Measurements from ENCODE around the gene ENO4.

Gene ENO4

DNA sequence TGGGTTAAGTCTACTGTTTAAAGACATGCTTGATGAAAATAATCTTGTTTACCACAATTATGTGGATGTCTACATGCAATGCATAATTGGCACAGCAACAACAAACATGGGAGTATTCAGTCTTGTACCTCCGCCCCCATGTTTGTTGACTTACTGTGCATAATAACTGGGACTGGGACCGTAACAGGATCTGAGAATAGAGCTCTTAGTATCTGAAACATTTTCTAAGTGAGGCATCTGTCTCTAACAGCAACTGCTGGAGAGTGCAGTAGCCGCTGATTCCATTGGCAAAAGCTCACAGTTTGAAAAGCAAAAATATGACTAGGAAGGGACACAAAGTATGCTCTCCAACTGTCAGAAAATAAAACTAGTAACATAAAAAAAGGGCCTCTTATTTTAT lies 61.6 kb downstream of the ENO4 start:
- no peaks in the 10 kb centered on the region for H3K36me3 ChIP-seq (ENCODE audit: low read length)
- H3K4me2 ChIP-seq (ENCODE audit: low read depth, low read length, poor library complexity, severe bottlenecking), result no peak overlapping the region
- TF ChIP-seq EZH2phosphoT487 (conservative IDR thresholded peaks at IDR 0.05; ENCODE audit: low read length), result no peak
- TF ChIP-seq, protein P1, sequence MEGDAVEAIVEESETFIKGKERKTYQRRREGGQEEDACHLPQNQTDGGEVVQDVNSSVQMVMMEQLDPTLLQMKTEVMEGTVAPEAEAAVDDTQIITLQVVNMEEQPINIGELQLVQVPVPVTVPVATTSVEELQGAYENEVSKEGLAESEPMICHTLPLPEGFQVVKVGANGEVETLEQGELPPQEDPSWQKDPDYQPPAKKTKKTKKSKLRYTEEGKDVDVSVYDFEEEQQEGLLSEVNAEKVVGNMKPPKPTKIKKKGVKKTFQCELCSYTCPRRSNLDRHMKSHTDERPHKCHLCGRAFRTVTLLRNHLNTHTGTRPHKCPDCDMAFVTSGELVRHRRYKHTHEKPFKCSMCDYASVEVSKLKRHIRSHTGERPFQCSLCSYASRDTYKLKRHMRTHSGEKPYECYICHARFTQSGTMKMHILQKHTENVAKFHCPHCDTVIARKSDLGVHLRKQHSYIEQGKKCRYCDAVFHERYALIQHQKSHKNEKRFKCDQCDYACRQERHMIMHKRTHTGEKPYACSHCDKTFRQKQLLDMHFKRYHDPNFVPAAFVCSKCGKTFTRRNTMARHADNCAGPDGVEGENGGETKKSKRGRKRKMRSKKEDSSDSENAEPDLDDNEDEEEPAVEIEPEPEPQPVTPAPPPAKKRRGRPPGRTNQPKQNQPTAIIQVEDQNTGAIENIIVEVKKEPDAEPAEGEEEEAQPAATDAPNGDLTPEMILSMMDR (IDR thresholded peaks at IDR 0.05; ENCODE audit: insufficient read depth, low read length, poor library complexity, severe bottlenecking), result no peak
- no peaks in the 10 kb centered on the region for H3K9me2 ChIP-seq (replicated peaks; ENCODE audit: insufficient read depth, low read length)
- H3K9me3 ChIP-seq (ENCODE audit: insufficient read depth, low read length), result no peaks in the 10 kb centered on the region
- no peak overlapping the region for H2AFZ ChIP-seq (ENCODE audit: low read depth, low read length, severe bottlenecking)
- H3F3A ChIP-seq (ENCODE audit: insufficient read depth), result no peaks in the 10 kb centered on the region
- no peaks in the 10 kb centered on the region for H3K79me2 ChIP-seq (ENCODE audit: insufficient read depth, low read length)
- no peaks in the 10 kb centered on the region for H4K20me1 ChIP-seq (ENCODE audit: low read depth, low read length)
- no peaks in the 10 kb centered on the region for H3K27me3 ChIP-seq (ENCODE audit: low read length)
- no peak overlapping the region for H3K9ac ChIP-seq (ENCODE audit: low read length)
- no peak overlapping the region for H3K27ac ChIP-seq (ENCODE audit: low read depth, low read length)
- no peak overlapping the region for H3K4me3 ChIP-seq (ENCODE audit: insufficient read depth, low read length, poor library complexity, severe bottlenecking)

DNA sequence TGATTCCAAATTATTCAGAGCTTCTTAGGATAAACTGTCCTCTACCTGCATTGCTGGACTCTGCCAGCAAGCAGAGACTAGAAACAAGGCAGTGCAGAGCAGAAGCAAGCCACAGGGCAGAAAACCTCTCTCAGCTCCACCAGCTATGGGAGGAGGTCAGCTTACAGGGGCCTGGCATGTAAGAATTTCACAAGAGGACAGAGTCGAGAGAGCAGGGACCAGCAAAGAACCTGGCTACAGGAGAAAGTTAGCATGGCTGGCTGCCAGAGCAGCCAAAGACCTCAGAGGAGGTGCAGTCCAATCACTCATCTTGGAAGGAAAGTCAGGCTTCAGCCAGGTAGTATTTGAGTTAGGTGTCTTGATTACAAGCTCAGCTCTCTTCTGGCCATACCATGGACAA lies 62.9 kb downstream of the ENO4 start:
- H3F3A ChIP-seq (ENCODE audit: insufficient read depth), result no peaks in the 10 kb centered on the region
- no peak overlapping the region for H3K4me3 ChIP-seq (ENCODE audit: insufficient read depth, low read length, poor library complexity, severe bottlenecking)
- H3K9me2 ChIP-seq (replicated peaks; ENCODE audit: insufficient read depth, low read length), result no peaks in the 10 kb centered on the region
- no peak for TF ChIP-seq EZH2phosphoT487 (conservative IDR thresholded peaks at IDR 0.05; ENCODE audit: low read length)
- TF ChIP-seq, protein P1 (IDR thresholded peaks at IDR 0.05; ENCODE audit: insufficient read depth, low read length, poor library complexity, severe bottlenecking), result no peak
- no peaks in the 10 kb centered on the region for H3K27me3 ChIP-seq (ENCODE audit: low read length)
- no peak overlapping the region for H2AFZ ChIP-seq (ENCODE audit: low read depth, low read length, severe bottlenecking)
- H3K9ac ChIP-seq (ENCODE audit: low read length), result no peak overlapping the region
- H4K20me1 ChIP-seq (ENCODE audit: low read depth, low read length), result no peaks in the 10 kb centered on the region
- no peaks in the 10 kb centered on the region for H3K36me3 ChIP-seq (ENCODE audit: low read length)
- no peak overlapping the region for H3K27ac ChIP-seq (ENCODE audit: low read depth, low read length)
- H3K79me2 ChIP-seq (ENCODE audit: insufficient read depth, low read length), result no peaks in the 10 kb centered on the region
- no peaks in the 10 kb centered on the region for H3K9me3 ChIP-seq (ENCODE audit: insufficient read depth, low read length)
- H3K4me2 ChIP-seq (ENCODE audit: low read depth, low read length, poor library complexity, severe bottlenecking), result no peak overlapping the region

DNA sequence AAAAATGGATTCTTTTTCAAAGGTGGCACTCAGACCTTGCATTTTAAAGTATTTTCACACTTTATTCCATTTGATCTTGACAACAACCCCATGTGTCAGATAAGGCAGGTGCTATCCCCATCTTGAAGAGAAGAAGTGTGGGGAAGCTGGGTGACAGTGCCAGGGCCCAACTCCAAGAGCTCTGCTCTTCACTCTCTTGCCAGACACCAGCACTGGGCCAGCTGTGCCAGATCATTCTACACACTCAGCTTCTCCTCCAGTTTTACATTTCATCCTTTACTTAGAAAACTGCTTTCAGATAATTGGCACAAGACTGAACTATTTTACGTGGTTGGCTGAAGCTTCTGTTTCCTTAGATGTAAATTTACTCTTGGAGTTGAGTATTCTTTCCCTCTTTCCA lies 64.4 kb downstream of the ENO4 start:
- TF ChIP-seq, protein P1 (IDR thresholded peaks at IDR 0.05; ENCODE audit: insufficient read depth, low read length, poor library complexity, severe bottlenecking), result no peak
- TF ChIP-seq EZH2phosphoT487 (conservative IDR thresholded peaks at IDR 0.05; ENCODE audit: low read length), result no peak
- Histone ChIP-seq H3K79me2 (ENCODE audit: insufficient read depth, low read length) (no peaks in the 10 kb centered on the region), H3K9me2 (replicated peaks; ENCODE audit: insufficient read depth, low read length) (no peaks in the 10 kb centered on the region), H3K4me3 (ENCODE audit: insufficient read depth, low read length, poor library complexity, severe bottlenecking) (no peak overlapping the region), H4K20me1 (ENCODE audit: low read depth, low read length) (no peaks in the 10 kb centered on the region), H3F3A (ENCODE audit: insufficient read depth) (no peaks in the 10 kb centered on the region), H3K9me3 (ENCODE audit: insufficient read depth, low read length) (no peaks in the 10 kb centered on the region), H3K4me2 (ENCODE audit: low read depth, low read length, poor library complexity, severe bottlenecking) (no peak overlapping the region), H2AFZ (ENCODE audit: low read depth, low read length, severe bottlenecking) (no peak overlapping the region), H3K27me3 (ENCODE audit: low read length) (no peaks in the 10 kb centered on the region), H3K27ac (ENCODE audit: low read depth, low read length) (no peak overlapping the region), H3K9ac (ENCODE audit: low read length) (no peak overlapping the region), H3K36me3 (ENCODE audit: low read length) (no peaks in the 10 kb centered on the region)
